ENCODE data around the gene ASXL1. TPM values are rescaled to one million over a fixed set of nuclear protein-coding genes. Genes with fewer than 3 reads are reported as not detected.
A peak's percentile ranks its signal among the peaks of the same experiment; 100 is the strongest.

The ASXL1 gene
- total and polyA plus RNA-seq, 9 of the 15 experiments (the other 6 are each of a cell fraction or from before 2014, with no cell fraction given), result 6.5 to 65.3 (median 32.3) TPM

DNA sequence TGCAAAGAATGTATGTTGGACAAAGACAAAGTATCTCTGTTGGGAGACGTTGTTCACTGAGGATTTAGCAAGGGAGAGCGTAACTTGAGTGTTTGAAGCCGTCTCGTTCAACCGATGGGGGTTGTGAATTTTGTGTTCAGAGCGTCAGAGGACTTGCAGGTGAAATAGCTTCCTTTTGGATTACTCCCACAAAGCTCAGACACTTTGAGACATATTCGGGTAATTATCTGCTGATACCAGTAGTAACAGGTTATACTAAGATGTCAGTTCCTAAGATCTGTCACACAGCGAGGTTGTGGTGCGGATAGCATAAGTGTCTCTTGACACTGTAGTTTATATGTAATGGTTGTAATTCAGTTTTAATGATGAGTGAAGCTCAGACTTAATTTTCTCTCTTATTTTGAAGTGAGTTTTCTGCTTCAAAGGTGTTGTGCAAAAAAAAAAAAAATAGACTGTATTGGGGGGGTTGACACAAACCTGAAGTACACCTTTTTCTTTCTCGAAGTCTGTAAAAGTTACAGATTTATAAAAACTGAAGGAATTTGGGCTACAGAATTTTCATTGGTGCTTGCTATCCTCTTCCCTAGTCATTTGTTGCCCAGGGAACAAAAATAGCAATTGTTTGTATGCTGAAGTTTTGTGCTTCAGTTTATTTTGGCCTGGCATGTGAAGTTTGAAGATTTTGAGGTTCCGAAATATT, 1.7 kb downstream of the ASXL1 start (continued):
- TF ChIP-seq, protein P1, sequence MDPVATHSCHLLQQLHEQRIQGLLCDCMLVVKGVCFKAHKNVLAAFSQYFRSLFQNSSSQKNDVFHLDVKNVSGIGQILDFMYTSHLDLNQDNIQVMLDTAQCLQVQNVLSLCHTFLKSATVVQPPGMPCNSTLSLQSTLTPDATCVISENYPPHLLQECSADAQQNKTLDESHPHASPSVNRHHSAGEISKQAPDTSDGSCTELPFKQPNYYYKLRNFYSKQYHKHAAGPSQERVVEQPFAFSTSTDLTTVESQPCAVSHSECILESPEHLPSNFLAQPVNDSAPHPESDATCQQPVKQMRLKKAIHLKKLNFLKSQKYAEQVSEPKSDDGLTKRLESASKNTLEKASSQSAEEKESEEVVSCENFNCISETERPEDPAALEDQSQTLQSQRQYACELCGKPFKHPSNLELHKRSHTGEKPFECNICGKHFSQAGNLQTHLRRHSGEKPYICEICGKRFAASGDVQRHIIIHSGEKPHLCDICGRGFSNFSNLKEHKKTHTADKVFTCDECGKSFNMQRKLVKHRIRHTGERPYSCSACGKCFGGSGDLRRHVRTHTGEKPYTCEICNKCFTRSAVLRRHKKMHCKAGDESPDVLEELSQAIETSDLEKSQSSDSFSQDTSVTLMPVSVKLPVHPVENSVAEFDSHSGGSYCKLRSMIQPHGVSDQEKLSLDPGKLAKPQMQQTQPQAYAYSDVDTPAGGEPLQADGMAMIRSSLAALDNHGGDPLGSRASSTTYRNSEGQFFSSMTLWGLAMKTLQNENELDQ (CRISPR knock-in tag; IDR thresholded peaks at IDR 0.05; ENCODE audit: borderline replicate concordance), result no peak
- no peak for TF ChIP-seq XRCC4 (IDR thresholded peaks at IDR 0.05; ENCODE audit: extremely low read depth, insufficient read depth, insufficient read length)
- TF ChIP-seq PTRF (tag; IDR thresholded peaks at IDR 0.05), result 0 out of 2 replicates have a peak, but pooled peaks have one; percentile 20
- TF ChIP-seq MEIS2 (IDR thresholded peaks at IDR 0.05; ENCODE audit: partially characterized antibody), result no peak
- peak; percentile 44; the same call in 1 of the 2 replicates for TF ChIP-seq GATAD2B (IDR thresholded peaks at IDR 0.05; ENCODE audit: borderline replicate concordance)
- TF ChIP-seq, protein P2, sequence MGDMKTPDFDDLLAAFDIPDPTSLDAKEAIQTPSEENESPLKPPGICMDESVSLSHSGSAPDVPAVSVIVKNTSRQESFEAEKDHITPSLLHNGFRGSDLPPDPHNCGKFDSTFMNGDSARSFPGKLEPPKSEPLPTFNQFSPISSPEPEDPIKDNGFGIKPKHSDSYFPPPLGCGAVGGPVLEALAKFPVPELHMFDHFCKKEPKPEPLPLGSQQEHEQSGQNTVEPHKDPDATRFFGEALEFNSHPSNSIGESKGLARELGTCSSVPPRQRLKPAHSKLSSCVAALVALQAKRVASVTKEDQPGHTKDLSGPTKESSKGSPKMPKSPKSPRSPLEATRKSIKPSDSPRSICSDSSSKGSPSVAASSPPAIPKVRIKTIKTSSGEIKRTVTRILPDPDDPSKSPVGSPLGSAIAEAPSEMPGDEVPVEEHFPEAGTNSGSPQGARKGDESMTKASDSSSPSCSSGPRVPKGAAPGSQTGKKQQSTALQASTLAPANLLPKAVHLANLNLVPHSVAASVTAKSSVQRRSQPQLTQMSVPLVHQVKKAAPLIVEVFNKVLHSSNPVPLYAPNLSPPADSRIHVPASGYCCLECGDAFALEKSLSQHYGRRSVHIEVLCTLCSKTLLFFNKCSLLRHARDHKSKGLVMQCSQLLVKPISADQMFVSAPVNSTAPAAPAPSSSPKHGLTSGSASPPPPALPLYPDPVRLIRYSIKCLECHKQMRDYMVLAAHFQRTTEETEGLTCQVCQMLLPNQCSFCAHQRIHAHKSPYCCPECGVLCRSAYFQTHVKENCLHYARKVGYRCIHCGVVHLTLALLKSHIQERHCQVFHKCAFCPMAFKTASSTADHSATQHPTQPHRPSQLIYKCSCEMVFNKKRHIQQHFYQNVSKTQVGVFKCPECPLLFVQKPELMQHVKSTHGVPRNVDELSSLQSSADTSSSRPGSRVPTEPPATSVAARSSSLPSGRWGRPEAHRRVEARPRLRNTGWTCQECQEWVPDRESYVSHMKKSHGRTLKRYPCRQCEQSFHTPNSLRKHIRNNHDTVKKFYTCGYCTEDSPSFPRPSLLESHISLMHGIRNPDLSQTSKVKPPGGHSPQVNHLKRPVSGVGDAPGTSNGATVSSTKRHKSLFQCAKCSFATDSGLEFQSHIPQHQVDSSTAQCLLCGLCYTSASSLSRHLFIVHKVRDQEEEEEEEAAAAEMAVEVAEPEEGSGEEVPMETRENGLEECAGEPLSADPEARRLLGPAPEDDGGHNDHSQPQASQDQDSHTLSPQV (IDR thresholded peaks at IDR 0.05), result no peak
- no peak for TF ChIP-seq TEAD2 (tag; IDR thresholded peaks at IDR 0.05)
- TF ChIP-seq CHD1 (IDR thresholded peaks at IDR 0.05; ENCODE audit: low read length), result no peak
- TF ChIP-seq, protein P3, sequence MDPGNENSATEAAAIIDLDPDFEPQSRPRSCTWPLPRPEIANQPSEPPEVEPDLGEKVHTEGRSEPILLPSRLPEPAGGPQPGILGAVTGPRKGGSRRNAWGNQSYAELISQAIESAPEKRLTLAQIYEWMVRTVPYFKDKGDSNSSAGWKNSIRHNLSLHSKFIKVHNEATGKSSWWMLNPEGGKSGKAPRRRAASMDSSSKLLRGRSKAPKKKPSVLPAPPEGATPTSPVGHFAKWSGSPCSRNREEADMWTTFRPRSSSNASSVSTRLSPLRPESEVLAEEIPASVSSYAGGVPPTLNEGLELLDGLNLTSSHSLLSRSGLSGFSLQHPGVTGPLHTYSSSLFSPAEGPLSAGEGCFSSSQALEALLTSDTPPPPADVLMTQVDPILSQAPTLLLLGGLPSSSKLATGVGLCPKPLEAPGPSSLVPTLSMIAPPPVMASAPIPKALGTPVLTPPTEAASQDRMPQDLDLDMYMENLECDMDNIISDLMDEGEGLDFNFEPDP (CRISPR knock-in tag; IDR thresholded peaks at IDR 0.05), result no peak
- TF ChIP-seq, protein P4, sequence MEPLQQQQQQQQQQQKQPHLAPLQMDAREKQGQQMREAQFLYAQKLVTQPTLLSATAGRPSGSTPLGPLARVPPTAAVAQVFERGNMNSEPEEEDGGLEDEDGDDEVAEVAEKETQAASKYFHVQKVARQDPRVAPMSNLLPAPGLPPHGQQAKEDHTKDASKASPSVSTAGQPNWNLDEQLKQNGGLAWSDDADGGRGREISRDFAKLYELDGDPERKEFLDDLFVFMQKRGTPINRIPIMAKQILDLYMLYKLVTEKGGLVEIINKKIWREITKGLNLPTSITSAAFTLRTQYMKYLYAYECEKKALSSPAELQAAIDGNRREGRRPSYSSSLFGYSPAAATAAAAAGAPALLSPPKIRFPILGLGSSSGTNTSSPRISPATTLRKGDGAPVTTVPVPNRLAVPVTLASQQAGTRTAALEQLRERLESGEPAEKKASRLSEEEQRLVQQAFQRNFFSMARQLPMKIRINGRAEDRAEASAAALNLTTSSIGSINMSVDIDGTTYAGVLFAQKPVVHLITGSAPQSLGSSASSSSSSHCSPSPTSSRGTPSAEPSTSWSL (CRISPR knock-in tag; IDR thresholded peaks at IDR 0.05; ENCODE audit: borderline replicate concordance), result no peak
- no peak for TF ChIP-seq TRIM24 (IDR thresholded peaks at IDR 0.05)
- no peak for TF ChIP-seq PPARD (CRISPR knock-in tag; IDR thresholded peaks at IDR 0.05)
- peak; percentile 27; the same call in 1 of the 2 replicates for TF ChIP-seq RFX1 (IDR thresholded peaks at IDR 0.05)
- TF ChIP-seq LCOR (CRISPR knock-in tag; IDR thresholded peaks at IDR 0.05), result 0 out of 2 replicates have a peak, but pooled peaks have one; percentile 18
- TF ChIP-seq, protein P5, sequence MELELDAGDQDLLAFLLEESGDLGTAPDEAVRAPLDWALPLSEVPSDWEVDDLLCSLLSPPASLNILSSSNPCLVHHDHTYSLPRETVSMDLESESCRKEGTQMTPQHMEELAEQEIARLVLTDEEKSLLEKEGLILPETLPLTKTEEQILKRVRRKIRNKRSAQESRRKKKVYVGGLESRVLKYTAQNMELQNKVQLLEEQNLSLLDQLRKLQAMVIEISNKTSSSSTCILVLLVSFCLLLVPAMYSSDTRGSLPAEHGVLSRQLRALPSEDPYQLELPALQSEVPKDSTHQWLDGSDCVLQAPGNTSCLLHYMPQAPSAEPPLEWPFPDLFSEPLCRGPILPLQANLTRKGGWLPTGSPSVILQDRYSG (tag; conservative IDR thresholded peaks at IDR 0.05; ENCODE audit: low read depth), result no peak
- no peak for TF ChIP-seq MTA3 (IDR thresholded peaks at IDR 0.05; ENCODE audit: borderline replicate concordance)
